Iris pigment epithelial cell (primary cell): ENCODE data around the gene DDIT3.

ENCODE experiments used
- DNase-seq: peaks from one replicate; pipeline ENCODE4 v3.0.0-alpha.2; 2011; ENCODE audit warnings: low read depth

DDIT3 gene

GRCh38 chr12:57467915-57468314, 52.4 kb downstream of the DDIT3 start:
- no peak for DNase-seq

GRCh38 chr12:57467212-57467874, 53.0 kb downstream of the DDIT3 start:
- no peak for DNase-seq
